Keratinocyte (primary cell): ENCODE measurements around the gene PLEK.

Experiments used
- EZH2 ChIP-seq: IDR thresholded peaks from one replicate; pipeline ENCODE4 v1.6.1; 2012; ENCODE audit warnings: inconsistent platforms, mild to moderate bottlenecking, low read length, moderate library complexity
- TF ChIP-seq, protein P1 (sequence below), 3 experiments: IDR thresholded peaks in 1 of 3; conservative IDR thresholded peaks in 1 of 3; optimal IDR thresholded peaks in 1 of 3; 2 replicates in 2 of 3; 3 replicates in 1 of 3; pipeline versions ENCODE3 to v1.5.1; 2011; ENCODE audit warnings: low read length in 3 of 3, mild to moderate bottlenecking in 3 of 3, moderate library complexity in 2 of 3, control low read depth in 1 of 3, inconsistent platforms in 1 of 3; ENCODE audit not compliant: insufficient read depth in 2 of 3; ENCODE audit errors: extremely low read depth in 1 of 3

DNA sequence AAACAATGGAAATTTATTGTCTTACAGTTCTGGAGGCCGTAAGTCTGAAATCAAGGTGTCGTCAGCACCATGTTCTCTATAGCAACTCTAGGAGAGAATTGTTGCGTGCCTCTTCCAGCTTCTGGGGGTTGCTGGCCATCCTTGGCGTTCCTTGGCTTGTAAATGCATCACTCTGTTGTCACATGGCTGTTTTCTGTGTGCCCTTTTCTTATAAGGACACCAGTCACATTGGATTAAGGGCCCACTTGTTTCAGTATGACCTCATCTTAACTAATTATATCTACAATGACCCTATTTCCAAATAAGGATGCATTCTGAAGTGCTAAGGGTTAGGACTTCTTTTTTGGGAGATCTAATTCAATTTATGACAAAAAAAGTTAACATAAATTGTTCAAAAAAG, 1.4 kb upstream of the PLEK start:
- TF ChIP-seq, protein P1, sequence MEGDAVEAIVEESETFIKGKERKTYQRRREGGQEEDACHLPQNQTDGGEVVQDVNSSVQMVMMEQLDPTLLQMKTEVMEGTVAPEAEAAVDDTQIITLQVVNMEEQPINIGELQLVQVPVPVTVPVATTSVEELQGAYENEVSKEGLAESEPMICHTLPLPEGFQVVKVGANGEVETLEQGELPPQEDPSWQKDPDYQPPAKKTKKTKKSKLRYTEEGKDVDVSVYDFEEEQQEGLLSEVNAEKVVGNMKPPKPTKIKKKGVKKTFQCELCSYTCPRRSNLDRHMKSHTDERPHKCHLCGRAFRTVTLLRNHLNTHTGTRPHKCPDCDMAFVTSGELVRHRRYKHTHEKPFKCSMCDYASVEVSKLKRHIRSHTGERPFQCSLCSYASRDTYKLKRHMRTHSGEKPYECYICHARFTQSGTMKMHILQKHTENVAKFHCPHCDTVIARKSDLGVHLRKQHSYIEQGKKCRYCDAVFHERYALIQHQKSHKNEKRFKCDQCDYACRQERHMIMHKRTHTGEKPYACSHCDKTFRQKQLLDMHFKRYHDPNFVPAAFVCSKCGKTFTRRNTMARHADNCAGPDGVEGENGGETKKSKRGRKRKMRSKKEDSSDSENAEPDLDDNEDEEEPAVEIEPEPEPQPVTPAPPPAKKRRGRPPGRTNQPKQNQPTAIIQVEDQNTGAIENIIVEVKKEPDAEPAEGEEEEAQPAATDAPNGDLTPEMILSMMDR (optimal IDR thresholded peaks at IDR 0.05 in 1 of 3, IDR thresholded peaks at IDR 0.05 in 1 of 3, conservative IDR thresholded peaks at IDR 0.05 in 1 of 3; ENCODE audit: extremely low read depth in 1 of 3, insufficient read depth in 2 of 3, low read length in 3 of 3) = no peak
- no peak for TF ChIP-seq EZH2
